Sciatic nerve (tissue), 2 donors: ENCODE data around the gene CAPN11. TPM values are rescaled to one million over a fixed set of nuclear protein-coding genes. Genes with fewer than 3 reads are reported as not detected.

Source experiments
- ATAC-seq: fragments of 200-7000 bp; cut with Tn5 transposase; one replicate; pipeline ENCODE4 v1.9.1; 2020; ENCODE audit warnings: mild to moderate bottlenecking, moderate library complexity
- DNase-seq: peaks from one replicate; pipeline ENCODE4 v3.0.0-alpha.2; 2020; ENCODE audit warnings: low spot score
- intact Hi-C: fragments of 100-400 bp; cut with DNase I; formaldehyde crosslinking; loops from one replicate; pipeline ENCODE4 v1.14.2; 2022
- total RNA-seq: library from RNA; stranded (reverse); fragmentation: NEBNext Ultra II Directional; extraction: Animal tissue kit (Norgen Biotek cat#: 25700); gene quantifications from one replicate; pipeline ENCODE4 v1.2.1, GENCODE V29; 2021
- donor health status: DM: no; HTN: no; CAD: no.
- donor health status: DM: no; HTN: no; CAD: no.

The CAPN11 gene
- total RNA-seq, 1 donor from 2014 or later = 6.9 TPM

GRCh38 chr6:44150317-44150917 is 8.2 kb upstream of the CAPN11 start:
- intact Hi-C loops = loop anchor here (5.0 kb wide), 1 partner anchor 53 kb away; no protein-coding TSS in a partner anchor
- no peak for ATAC-seq

GRCh38 chr6:44151348-44152108 is 7.1 kb upstream of the CAPN11 start:
- intact Hi-C loops = loop anchor here (5.0 kb wide), 1 partner anchor 54 kb away; no protein-coding TSS in a partner anchor
- peak; percentile 88 for DNase-seq
- peak; percentile 79 for ATAC-seq

More at GRCh38 chr6:44150317-44150917, 8.2 kb upstream of the CAPN11 start:
- no peak for DNase-seq

GRCh38 chr6:44152109-44152461 is 6.5 kb upstream of the CAPN11 start:
- DNase-seq (no peak), ATAC-seq (peak; percentile 8)
- intact Hi-C loops = loop anchor here (5.0 kb wide), 1 partner anchor 55 kb away; no protein-coding TSS in a partner anchor

- no peak for DNase-seq
- intact Hi-C loops = loop anchor here (5.0 kb wide), 1 partner anchor 55 kb away; no protein-coding TSS in a partner anchor
- no peak for ATAC-seq
Measured at GRCh38 chr6:44152533-44152932, 6.1 kb upstream of the CAPN11 start.

- ATAC-seq = no peak
- no peak for DNase-seq
- intact Hi-C loops = loop anchor here (5.0 kb wide), 1 partner anchor 57 kb away; no protein-coding TSS in a partner anchor
Measured at GRCh38 chr6:44154067-44154466, 4.6 kb upstream of the CAPN11 start.

GRCh38 chr6:44156494-44157151 is 2.0 kb upstream of the CAPN11 start:
- no peak for ATAC-seq
- intact Hi-C loops = no loop called here

GRCh38 chr6:44157152-44157521 is 1.5 kb upstream of the CAPN11 start:
- no peak for ATAC-seq
- no peak for DNase-seq
- intact Hi-C loops = no loop called here

More at GRCh38 chr6:44156494-44157151, 2.0 kb upstream of the CAPN11 start:
- no peak for DNase-seq

- intact Hi-C loops = no loop called here
- DNase-seq (no peak), ATAC-seq (no peak)
Measured at GRCh38 chr6:44161997-44162338, 3.3 kb downstream of the CAPN11 start.

- DNase-seq (no peak), ATAC-seq (no peak)
- intact Hi-C loops = no loop called here
Measured at GRCh38 chr6:44162876-44163625, 4.4 kb downstream of the CAPN11 start.

- no peak for DNase-seq
- intact Hi-C loops = no loop called here
- no peak for ATAC-seq
Measured at GRCh38 chr6:44166116-44166515, 7.5 kb downstream of the CAPN11 start.

- intact Hi-C loops = no loop called here
- ATAC-seq (no peak), DNase-seq (no peak)
Measured at GRCh38 chr6:44166591-44167184, 8.1 kb downstream of the CAPN11 start.

GRCh38 chr6:44167567-44167966 is 8.9 kb downstream of the CAPN11 start:
- ATAC-seq (no peak), DNase-seq (no peak)
- intact Hi-C loops = no loop called here

GRCh38 chr6:44169154-44169553 is 10.5 kb downstream of the CAPN11 start:
- DNase-seq (no peak), ATAC-seq (no peak)
- intact Hi-C loops = no loop called here

- ATAC-seq = no peak
- intact Hi-C loops = no loop called here
- DNase-seq = no peak
Measured at GRCh38 chr6:44169886-44170570, 11.4 kb downstream of the CAPN11 start.

GRCh38 chr6:44171899-44172546 is 13.4 kb downstream of the CAPN11 start:
- ATAC-seq (no peak), DNase-seq (no peak)
- intact Hi-C loops = no loop called here

GRCh38 chr6:44172731-44173500 is 14.3 kb downstream of the CAPN11 start:
- intact Hi-C loops = loop anchor here (1.0 kb wide), 1 partner anchor 168 kb away; no protein-coding TSS in a partner anchor
- DNase-seq (peak; percentile 95), ATAC-seq (peak; percentile 93)

GRCh38 chr6:44176130-44176761 is 17.6 kb downstream of the CAPN11 start:
- ATAC-seq (no peak), DNase-seq (no peak)
- intact Hi-C loops = loop anchor here (1.0 kb wide), 1 partner anchor 44 kb away; no protein-coding TSS in a partner anchor
